K562 (cell line): ENCODE results near the gene CCDC13. TPM values are rescaled to one million over a fixed set of nuclear protein-coding genes. Genes with fewer than 3 reads are reported as not detected.

Experiments used
- ATAC-seq: fragments of 200-7000 bp; cut with Tn5 transposase; 3 replicates; pipeline ENCODE4 v1.9.1; 2020; ENCODE audit warnings: moderate library complexity
- BruUV-seq: library from RNA; stranded (reverse); fragments of 400-500 nt; replicated peaks from 2 replicates; lab custom pipeline; 2021; lab: Mats Ljungman, UMichigan
- CTCF ChIA-PET: fragments of 300-600 bp; formaldehyde crosslinking; extraction: SDS; loops from one replicate; lab custom pipeline; 2021; ENCODE audit warnings: low intra/inter-chr PET ratio; lab: Yijun Ruan, JAX
- POLR2A ChIA-PET: fragments of 300-600, 350-650 bp; sonication (Branson Sonifier 250); formaldehyde crosslinking; extraction: SDS; loops from one replicate; lab custom pipeline; 2021; ENCODE audit warnings: antibody characterized with exemption, inconsistent platforms; lab: Yijun Ruan, JAX
- DNase-seq, 4 experiments: peaks; one replicate each; pipeline versions ENCODE4 v3.0.0 to v3.0.0-alpha.2; 2011 to 2018; ENCODE audit warnings: low spot score in 3 of 4, mixed read lengths in 3 of 4; ENCODE audit errors: extremely low read depth in 1 of 4
- FAIRE-seq: peaks from 2 replicates; lab custom pipeline; 2011; peaks lifted over from hg19 to GRCh38; lab: Jason Lieb, UNC
- H2AFZ ChIP-seq: 2 replicates; pipeline ENCODE4 v1.6.0; 2011; ENCODE audit warnings: low read depth, low read length, control low read depth, inconsistent platforms
- H3K27ac ChIP-seq: fragments of 200-600 bp; 3 replicates; pipeline ENCODE4 v1.8.0; 2011; ENCODE audit warnings: low read depth, mild to moderate bottlenecking, control low read depth, inconsistent platforms, low read length, moderate library complexity, mixed read lengths; ENCODE audit errors: extremely low read depth
- H3K27me3 ChIP-seq, 2 experiments: fragments of 300-600 bp in 1 of 2; 2 replicates in 1 of 2; 3 replicates in 1 of 2; pipeline versions ENCODE4 v1.6.0 to v1.8.0; 2011; ENCODE audit warnings: inconsistent platforms in 2 of 2, low read length in 2 of 2, mild to moderate bottlenecking in 1 of 2, mixed read lengths in 1 of 2, moderate library complexity in 1 of 2; ENCODE audit not compliant: control insufficient read depth in 2 of 2, insufficient read depth in 2 of 2
- H3K36me3 ChIP-seq: fragments of 300-600 bp; 3 replicates; pipeline ENCODE4 v1.8.0; 2011; ENCODE audit warnings: mild to moderate bottlenecking, low read length, inconsistent platforms; ENCODE audit not compliant: control insufficient read depth, insufficient read depth
- H3K4me1 ChIP-seq, 2 experiments: fragments of 200-600 bp in 1 of 2; replicated peaks in 1 of 2; 2 replicates in 1 of 2; 3 replicates in 1 of 2; pipeline versions ENCODE4 v1.5.1 to v1.8.0; 2011; ENCODE audit warnings: inconsistent platforms in 2 of 2, low read length in 2 of 2, mild to moderate bottlenecking in 1 of 2, mixed read lengths in 1 of 2, moderate library complexity in 1 of 2; ENCODE audit not compliant: control insufficient read depth in 2 of 2, insufficient read depth in 2 of 2
- H3K4me2 ChIP-seq: 2 replicates; pipeline ENCODE4 v1.6.1; 2011; ENCODE audit warnings: low read length, control low read depth, inconsistent platforms, mixed read lengths; ENCODE audit not compliant: insufficient read depth
- H3K4me3 ChIP-seq: fragments of 200-600 bp; sonication (generic), shearing (Covaris generic); 2 replicates; pipeline ENCODE4 v1.5.1; 2016; ENCODE audit warnings: control low read depth, inconsistent platforms
- H3K79me2 ChIP-seq: fragments of 200-600 bp; 3 replicates; pipeline ENCODE4 v1.8.0; 2011; ENCODE audit warnings: low read length, inconsistent platforms; ENCODE audit not compliant: control insufficient read depth, insufficient read depth
- H3K9ac ChIP-seq, 2 experiments: 2 replicates each; pipeline versions ENCODE4 v1.6.0 to v1.6.1; 2011; ENCODE audit warnings: low read depth in 2 of 2, low read length in 2 of 2, control low read depth in 1 of 2, inconsistent platforms in 1 of 2, mild to moderate bottlenecking in 1 of 2, mixed read lengths in 1 of 2; ENCODE audit not compliant: insufficient read depth in 1 of 2
- H3K9me1 ChIP-seq: one replicate; pipeline ENCODE4 v1.6.0; 2011; ENCODE audit warnings: inconsistent platforms, mild to moderate bottlenecking, low read length, moderate library complexity; ENCODE audit not compliant: control insufficient read depth, insufficient read depth
- H3K9me3 ChIP-seq: replicated peaks from 2 replicates; pipeline ENCODE4 v1.5.1; 2011; ENCODE audit warnings: low read depth, low read length, inconsistent platforms; ENCODE audit not compliant: control insufficient read depth, insufficient read depth
- H4K20me1 ChIP-seq: replicated peaks from 2 replicates; pipeline ENCODE4 v1.6.1; 2011; ENCODE audit warnings: low read length, inconsistent platforms, mixed read lengths; ENCODE audit not compliant: control insufficient read depth, insufficient read depth
- CTCF ChIP-seq, 3 experiments: IDR thresholded peaks in 2 of 3; conservative IDR thresholded peaks in 1 of 3; 2 replicates each; pipeline ENCODE4 v1.5.1; 2011 to 2012; ENCODE audit warnings: low read length in 3 of 3, mild to moderate bottlenecking in 3 of 3, control low read depth in 2 of 3, improper control_type of control experiment in 1 of 3, inconsistent platforms in 1 of 3, low read depth in 1 of 3, mixed read lengths in 1 of 3, moderate library complexity in 1 of 3; ENCODE audit not compliant: insufficient read depth in 2 of 3
- PHB2 ChIP-seq: fragments of 450-650 bp; IDR thresholded peaks from 2 replicates; pipeline ENCODE4 v1.6.1; 2017; ENCODE audit warnings: low read depth
- RAD21 ChIP-seq, 2 experiments: fragments of 250-450 bp in 1 of 2; fragments of 450-650 bp in 1 of 2; sonication (Bioruptor Pico) in 1 of 2; formaldehyde crosslinking in 1 of 2; IDR thresholded peaks in 1 of 2; conservative IDR thresholded peaks in 1 of 2; 2 replicates each; pipeline versions ENCODE4 v1.4.0 to v1.8.0; 2020 to 2022; ENCODE audit warnings: mild to moderate bottlenecking in 2 of 2, moderate library complexity in 1 of 2
- ZNF212 ChIP-seq: fragments of 450-650 bp; formaldehyde crosslinking; IDR thresholded peaks from 2 replicates; pipeline ENCODE4 v1.4.0; 2020; ENCODE audit warnings: mild to moderate bottlenecking
- WGBS: fragments of 100-300 bp; shearing (Covaris generic); methylation state at CpG from one replicate; pipeline ENCODE4 v1.1.6; 2016; ENCODE audit warnings: low coverage, mixed read lengths; ENCODE audit not compliant: insufficient coverage; ENCODE audit errors: missing lambda C conversion rate; 5-methylcytosine and 5-hydroxymethylcytosine counted together
- in situ Hi-C: fragments of 300-500 bp; cut with MboI; formaldehyde crosslinking; loops from 4 replicates; pipeline ENCODE4 v1.15.0; 2018; ENCODE audit warnings: inconsistent platforms, mixed read lengths
- intact Hi-C: fragments of 100-400 bp; cut with micrococcal nuclease; formaldehyde crosslinking; loops from 2 replicates; pipeline ENCODE4 v1.14.2; 2022
- polyA plus RNA-seq, 8 experiments: library from polyadenylated mRNA; depleted of rRNA in 4 of 8; stranded (reverse) in 5 of 8; unstranded in 3 of 8; fragments of >200 nt; fragmentation: Nextera tagmentation in 2 of 8; fragmentation: Illumina TruSeq in 1 of 8; extraction: Ambion mirVana in 2 of 8; extraction: Trizol in 1 of 8; gene quantifications; 2 replicates each; pipeline versions ENCODE4 v1.2.1 to v1.2.3, GENCODE V29; 2011 to 2014; ENCODE audit warnings: inconsistent platforms in 1 of 8, missing spikeins in 1 of 8
- total RNA-seq, 7 experiments: library from RNA; depleted of rRNA in 6 of 7; stranded (reverse); fragments of >200 nt in 6 of 7; fragmentation: Illumina TruSeq in 2 of 7; extraction: Trizol in 2 of 7; gene quantifications; 2 replicates each; pipeline versions ENCODE4 v1.2.1 to v1.2.3, GENCODE V29; 2011 to 2021; ENCODE audit warnings: low replicate concordance in 1 of 7

CCDC13 gene
- total and polyA plus RNA-seq, 9 of the 15 experiments (the other 6 are each of a cell fraction or from before 2014, with no cell fraction given), result 0.20 to 0.70 (median 0.48) TPM; not detected in 2

- Histone ChIP-seq H3K27ac (no peak overlapping the region), H3K4me2 (no peak overlapping the region), H3K9ac (no peak overlapping the region), H3K4me1 (peaks cover 3 to 11% of the 10 kb centered on the region in 2 experiments; a peak in 3 of 5 replicates), H2AFZ (no peak overlapping the region), H3K79me2 (no peaks in the 10 kb centered on the region), H3K4me3 (no peak overlapping the region), H3K9me1 (no peaks in the 10 kb centered on the region), H4K20me1 (no peaks in the 10 kb centered on the region), H3K27me3 (0 out of 5 replicates have a peak, but pooled peaks cover 0 to 4% of the 10 kb centered on the region in 2 experiments), H3K9me3 (no peaks in the 10 kb centered on the region), H3K36me3 (no peaks in the 10 kb centered on the region)
- FAIRE-seq (peak; percentile 71), ATAC-seq (peak; percentile 81), DNase-seq (peak in 2 of 4 experiments; percentile 43 to 54)
- ChIA-PET CTCF (interaction anchor here (0.8 kb wide), 1 partner anchor 38 kb away, joined by 5 read pairs; no protein-coding TSS in a partner anchor), POLR2A (interaction anchor here (0.5 to 1.4 kb wide), 3 partner anchors 16 to 1620 kb away, joined by 3 to 9 read pairs (median 6); partner anchors contain the start of genes CTNNB1 and HIGD1A)
- TF ChIP-seq CTCF (IDR thresholded peaks at IDR 0.05 in 2 of 3, conservative IDR thresholded peaks at IDR 0.05 in 1 of 3; ENCODE audit: insufficient read depth in 2 of 3, low read depth in 1 of 3, low read length in 3 of 3) (peak; percentile 41 to 45 (median 43); a peak in 4 of 6 replicates), ZNF212 (CRISPR knock-in tag) (no peak), PHB2 (no peak), RAD21 (CRISPR knock-in tag; conservative IDR thresholded peaks at IDR 0.05 in 1 of 2, IDR thresholded peaks at IDR 0.05 in 1 of 2) (peak in 1 of 2 experiments; percentile 14; a peak in 1 of 4 replicates)
- BruUV-seq, result no TSS peak
- in situ Hi-C loops (no loop called here), intact Hi-C loops (loop anchor here (2.0 kb wide), 1 partner anchor 39 kb away; no protein-coding TSS in a partner anchor)
- WGBS, result 0% methylated on average over 2 of the region's 2 CpGs
Measured at GRCh38 chr3:42819351-42819965, 46.4 kb upstream of the CCDC13 start.
